HG03575 (cell line): ENCODE measurements around the gene CRMP1.

Source experiments
- ATAC-seq: cut with Tn5 transposase; IDR thresholded peaks from one replicate; pipeline ENCODE4 v1.9.1; 2021; ENCODE audit not compliant: unreplicated experiment, insufficient number of reproducible peaks, low FRiP score; ENCODE audit errors: extremely low read depth

Gene CRMP1

GRCh38 chr4:5893004-5893580 lies at the start of gene CRMP1:
Gene CRMP1, minus strand, starts transcription at chr4:5893086. Its CDS starts 117 bp downstream, at chr4:5892969.
- no peak for ATAC-seq

- no peak for ATAC-seq
These were observed 48.7 kb upstream of the CRMP1 start for GRCh38 chr4:5941601-5942000.

GRCh38 chr4:5940470-5941203 lies 47.8 kb upstream of the CRMP1 start:
- ATAC-seq: no peak

- ATAC-seq: no peak
These were observed 41.3 kb upstream of the CRMP1 start for GRCh38 chr4:5933996-5934831.

DNA sequence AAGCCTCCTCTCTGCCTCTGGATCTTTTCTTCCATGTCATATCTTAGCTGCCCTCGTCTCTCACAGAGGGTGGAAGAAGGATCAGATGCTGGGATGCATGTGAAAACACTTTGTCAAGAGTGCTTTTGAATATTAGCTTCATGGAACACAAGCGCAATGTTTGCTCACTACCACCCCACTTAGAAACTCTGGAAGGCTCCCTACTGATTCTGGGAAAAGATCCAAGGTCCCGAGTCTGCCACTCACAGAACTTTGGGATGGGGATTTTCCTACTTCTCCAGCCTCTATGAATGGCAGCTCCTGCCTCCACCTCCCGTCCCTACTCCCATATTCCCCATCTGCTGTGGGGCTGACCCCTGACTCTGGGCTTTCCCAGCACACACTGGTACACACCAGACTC lies 40.2 kb upstream of the CRMP1 start:
- no peak for ATAC-seq

DNA sequence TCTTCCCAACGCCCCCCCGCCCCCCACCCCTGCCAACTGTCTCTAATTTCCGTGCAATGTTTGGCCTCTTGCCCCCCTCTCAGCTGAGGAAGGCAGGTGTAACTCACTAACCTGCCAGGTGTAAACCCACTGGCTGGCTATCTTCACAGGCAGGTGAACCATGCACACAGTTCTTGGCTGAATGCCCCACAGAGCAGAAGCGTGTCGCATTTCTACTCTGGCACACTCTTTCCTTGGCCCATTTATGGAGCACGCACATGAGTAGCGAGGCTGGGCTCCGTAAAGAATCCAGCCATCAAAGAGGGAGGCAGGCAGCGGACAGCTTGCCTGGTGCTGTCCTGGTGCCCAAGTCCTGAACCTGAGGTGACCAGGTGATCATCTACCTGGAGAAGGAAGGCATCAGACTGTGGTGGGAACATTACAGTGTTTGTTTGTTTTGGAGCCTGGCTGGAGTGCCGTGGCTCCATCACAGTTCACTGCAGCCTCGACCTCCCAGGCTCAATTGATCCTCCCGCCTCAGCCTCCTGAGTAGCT lies 39.2 kb upstream of the CRMP1 start:
- no peak for ATAC-seq

DNA sequence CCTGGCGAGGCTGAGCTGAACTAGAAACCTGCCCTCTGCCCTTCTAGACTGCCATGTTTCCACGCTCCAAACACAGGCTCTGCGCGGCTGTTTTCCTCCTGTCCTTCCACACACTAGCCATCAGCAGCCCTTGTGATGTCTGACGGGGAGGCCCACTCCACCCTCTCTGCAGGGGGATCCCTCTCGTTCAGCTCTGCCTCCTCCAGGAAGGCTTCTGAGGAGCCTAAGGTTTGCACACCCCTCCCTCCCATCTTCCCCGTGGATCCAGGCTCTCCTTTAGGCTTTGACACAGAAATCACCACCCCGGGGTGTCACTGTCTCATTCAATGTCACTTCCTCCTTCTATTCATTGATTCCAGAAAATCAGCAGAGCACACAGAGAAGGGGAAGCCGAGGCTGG lies 38.6 kb upstream of the CRMP1 start:
- ATAC-seq: no peak

GRCh38 chr4:5930876-5931275 lies 38.0 kb upstream of the CRMP1 start:
- ATAC-seq: no peak

GRCh38 chr4:5930456-5930855 lies 37.6 kb upstream of the CRMP1 start:
- ATAC-seq: no peak

DNA sequence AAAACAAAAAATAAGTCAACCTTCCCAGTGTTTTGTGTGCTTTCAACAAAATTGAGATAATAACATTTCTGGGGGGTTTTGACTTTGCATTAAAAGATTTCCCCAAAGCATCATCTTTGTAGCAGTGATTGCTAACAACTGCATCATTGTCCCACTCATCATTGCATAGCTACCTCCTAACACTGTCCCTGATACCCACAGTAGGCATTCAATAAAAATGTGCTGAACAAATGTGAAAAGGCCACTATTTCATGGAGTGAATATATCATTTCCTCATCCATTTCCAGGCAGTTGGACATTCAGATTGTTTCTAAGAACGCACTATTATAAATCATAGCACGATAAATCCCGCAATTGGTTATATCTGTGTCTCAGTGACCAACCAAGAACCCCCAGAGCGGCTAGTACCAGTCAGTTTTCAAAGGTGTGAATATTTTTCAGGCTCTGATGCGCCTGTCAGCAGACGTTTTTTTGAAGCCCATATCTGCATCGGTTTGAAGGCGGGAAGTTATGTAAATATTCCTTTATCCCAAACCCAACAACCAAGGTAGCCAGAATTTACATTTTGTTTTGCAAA lies 36.0 kb upstream of the CRMP1 start:
- ATAC-seq: no peak

DNA sequence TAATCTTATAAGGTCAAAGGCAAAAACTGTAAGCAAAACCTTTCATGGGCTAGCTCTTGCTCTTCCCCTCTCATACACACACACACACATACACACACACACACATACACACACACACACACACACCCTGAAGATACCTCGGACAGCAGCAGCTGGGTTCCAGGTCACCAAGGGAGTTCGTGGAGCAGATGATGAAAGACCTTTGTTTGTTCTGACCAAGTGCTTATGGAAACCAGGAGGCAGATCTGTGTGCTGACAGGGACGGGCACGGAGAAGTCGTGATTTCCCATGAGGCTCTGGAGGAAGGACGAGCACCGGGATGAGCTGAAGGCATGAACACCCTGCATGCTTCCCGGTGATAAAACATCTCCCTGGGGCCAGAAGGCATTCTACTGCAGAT lies 35.4 kb upstream of the CRMP1 start:
- no peak for ATAC-seq

- no peak for ATAC-seq
These were observed 34.9 kb upstream of the CRMP1 start for GRCh38 chr4:5927747-5928146.

- no peak for ATAC-seq
These were observed 34.2 kb upstream of the CRMP1 start for GRCh38 chr4:5927116-5927515.

GRCh38 chr4:5926598-5926997 lies 33.7 kb upstream of the CRMP1 start:
- no peak for ATAC-seq

GRCh38 chr4:5925419-5926200 lies 32.7 kb upstream of the CRMP1 start:
- ATAC-seq: no peak

- no peak for ATAC-seq
These were observed 31.7 kb upstream of the CRMP1 start for GRCh38 chr4:5924461-5925125.

DNA sequence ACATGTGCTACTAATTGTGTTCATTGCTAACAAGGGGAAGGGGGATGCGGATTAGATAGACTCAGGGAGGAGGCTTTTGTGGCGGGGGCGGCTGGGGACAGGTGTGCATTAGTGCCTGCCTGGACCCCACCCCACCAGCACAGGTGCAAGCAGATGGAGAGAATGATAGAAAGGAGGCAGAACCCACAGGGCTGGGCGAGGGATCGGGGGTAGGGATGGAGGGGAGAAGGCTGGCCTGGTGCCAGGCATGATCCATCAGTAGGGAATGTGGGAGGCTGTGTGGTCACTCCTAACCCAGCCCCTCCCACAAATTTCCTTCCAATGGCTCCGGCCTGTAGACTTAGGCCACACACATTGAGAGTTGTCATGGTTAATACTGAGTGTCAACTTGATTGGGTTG lies 30.5 kb upstream of the CRMP1 start:
- ATAC-seq: no peak

GRCh38 chr4:5922556-5922955 lies 29.7 kb upstream of the CRMP1 start:
- no peak for ATAC-seq
